GM10266 (cell line): Measurements from ENCODE around the gene CACNB2.
"Not testable (repeated sequence)": the region's sequence is repeated elsewhere in the genome, so short reads cannot be mapped to it uniquely, and the experiment has no call there.

Experiments used
- DNase-seq: peaks from one replicate; pipeline ENCODE4 v3.0.0; 2012; ENCODE audit errors: extremely low spot score
- TF ChIP-seq, protein P1 (sequence below): IDR thresholded peaks from 2 replicates; pipeline ENCODE4 v1.5.1; 2012; ENCODE audit warnings: mild to moderate bottlenecking, low read depth; ENCODE audit not compliant: control insufficient read depth, insufficient read depth; ENCODE audit errors: missing control alignments

The CACNB2 gene

DNA sequence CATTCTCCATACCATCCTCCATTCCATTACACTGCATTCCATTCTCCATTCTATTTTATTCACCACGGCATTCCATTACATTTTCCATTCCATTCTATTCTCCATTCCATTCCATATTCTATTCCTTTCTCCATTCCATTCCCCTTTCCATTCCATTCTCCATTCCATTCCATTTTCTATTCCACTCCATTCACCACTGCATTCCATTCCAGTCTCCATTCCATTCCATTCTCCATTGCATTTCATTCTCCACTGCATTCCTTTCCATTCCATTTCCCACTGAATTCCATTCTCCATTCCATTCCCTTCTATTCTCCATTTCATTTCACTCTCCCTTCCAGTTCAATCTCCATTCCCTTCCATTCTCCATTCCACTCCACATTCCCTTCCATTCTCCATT is 431.6 kb downstream of the CACNB2 start:
- TF ChIP-seq, protein P1, sequence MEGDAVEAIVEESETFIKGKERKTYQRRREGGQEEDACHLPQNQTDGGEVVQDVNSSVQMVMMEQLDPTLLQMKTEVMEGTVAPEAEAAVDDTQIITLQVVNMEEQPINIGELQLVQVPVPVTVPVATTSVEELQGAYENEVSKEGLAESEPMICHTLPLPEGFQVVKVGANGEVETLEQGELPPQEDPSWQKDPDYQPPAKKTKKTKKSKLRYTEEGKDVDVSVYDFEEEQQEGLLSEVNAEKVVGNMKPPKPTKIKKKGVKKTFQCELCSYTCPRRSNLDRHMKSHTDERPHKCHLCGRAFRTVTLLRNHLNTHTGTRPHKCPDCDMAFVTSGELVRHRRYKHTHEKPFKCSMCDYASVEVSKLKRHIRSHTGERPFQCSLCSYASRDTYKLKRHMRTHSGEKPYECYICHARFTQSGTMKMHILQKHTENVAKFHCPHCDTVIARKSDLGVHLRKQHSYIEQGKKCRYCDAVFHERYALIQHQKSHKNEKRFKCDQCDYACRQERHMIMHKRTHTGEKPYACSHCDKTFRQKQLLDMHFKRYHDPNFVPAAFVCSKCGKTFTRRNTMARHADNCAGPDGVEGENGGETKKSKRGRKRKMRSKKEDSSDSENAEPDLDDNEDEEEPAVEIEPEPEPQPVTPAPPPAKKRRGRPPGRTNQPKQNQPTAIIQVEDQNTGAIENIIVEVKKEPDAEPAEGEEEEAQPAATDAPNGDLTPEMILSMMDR = no peak
- no peak for DNase-seq

DNA sequence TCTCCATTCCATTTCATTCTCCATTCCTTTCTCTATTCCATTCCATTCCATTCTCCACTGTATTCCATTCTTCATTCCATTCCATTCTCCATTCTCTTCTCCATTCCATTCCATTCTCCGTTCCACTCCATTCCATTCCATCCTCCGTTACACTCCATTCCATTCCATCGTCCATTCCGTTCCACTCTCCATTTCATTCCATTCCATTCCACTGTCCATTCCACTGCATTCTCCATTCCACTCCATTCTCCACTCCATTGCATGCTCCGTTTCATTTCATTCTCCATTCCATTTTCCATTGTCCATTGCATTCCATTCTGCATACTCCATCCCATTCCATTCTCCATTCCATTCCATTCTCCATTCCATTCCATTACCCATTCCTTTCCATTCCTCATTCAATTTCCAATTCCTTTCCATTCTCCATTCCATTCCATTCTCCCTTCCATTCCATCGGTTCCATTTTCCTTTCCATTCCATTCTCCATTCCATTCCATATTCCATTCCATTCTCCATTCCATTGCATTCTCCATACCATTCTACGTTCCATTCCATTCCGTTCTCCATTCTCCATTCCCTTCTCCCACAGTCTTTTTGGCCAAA is 432.8 kb downstream of the CACNB2 start:
- TF ChIP-seq, protein P1 = no peak

DNA sequence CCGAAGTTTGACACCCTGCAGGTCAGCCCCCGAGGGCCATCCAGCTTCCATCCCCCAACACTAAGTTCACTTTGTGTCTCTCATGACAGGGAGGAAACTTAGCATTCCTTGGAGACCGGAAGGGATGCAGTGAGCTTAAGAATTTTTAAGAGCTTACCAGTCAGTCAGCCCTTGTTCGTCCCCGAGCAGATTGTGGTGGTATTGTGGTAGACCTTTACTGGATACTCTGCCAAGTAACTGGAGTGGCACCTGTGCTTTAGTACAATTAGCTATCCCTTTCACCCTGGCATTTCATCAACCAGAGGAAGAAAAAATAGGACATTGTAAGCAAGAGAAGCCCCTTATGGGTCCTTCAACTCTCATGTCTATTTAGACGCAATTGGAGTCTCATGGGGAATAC is 436.4 kb downstream of the CACNB2 start:
- TF ChIP-seq, protein P1 = no peak
- DNase-seq = no peak

More for the DNA sequence above, 432.8 kb downstream of the CACNB2 start:
- DNase-seq = no peak

DNA sequence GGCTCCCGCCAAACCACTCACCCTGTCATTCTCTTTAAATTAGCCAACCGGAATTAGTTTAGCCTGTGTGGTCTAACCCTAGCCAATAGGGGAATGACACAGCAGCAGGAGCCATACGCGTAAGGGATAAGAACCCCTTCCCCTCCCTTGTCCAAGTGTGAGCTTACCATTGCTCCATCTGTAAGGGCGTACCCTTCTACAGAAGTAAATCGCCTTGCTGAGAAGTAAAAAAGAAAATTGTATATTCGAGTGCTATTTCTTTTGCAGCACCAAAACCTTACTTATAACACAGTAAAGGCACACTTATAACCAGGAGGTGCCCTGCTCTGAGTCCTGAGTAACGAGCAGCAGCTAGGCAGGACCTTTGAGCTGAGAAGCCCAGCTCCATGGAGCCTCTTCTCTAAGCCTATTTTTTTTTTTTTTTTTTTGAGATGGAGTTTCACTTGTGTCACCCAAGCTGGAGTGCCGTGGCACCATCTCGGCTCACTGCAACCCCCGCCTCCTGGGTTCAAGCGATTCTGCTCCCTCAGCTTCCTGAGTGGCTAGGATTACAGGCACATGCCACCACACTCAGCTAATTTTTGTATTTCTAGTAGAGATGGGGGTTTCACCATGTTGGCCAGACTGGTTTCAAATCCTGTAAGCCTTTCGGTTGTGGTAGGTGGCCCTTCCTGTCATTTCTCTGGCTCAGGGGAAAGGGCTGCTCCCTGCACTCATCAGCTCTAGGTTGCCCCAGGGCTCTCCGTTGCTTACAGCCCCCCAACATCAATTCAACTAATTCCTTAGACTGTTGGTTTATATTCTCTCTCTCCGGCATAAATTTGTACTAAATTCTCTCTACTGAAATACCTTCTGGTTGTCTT is 437.8 kb downstream of the CACNB2 start:
- DNase-seq = no peak
- TF ChIP-seq, protein P1 = no peak

DNA sequence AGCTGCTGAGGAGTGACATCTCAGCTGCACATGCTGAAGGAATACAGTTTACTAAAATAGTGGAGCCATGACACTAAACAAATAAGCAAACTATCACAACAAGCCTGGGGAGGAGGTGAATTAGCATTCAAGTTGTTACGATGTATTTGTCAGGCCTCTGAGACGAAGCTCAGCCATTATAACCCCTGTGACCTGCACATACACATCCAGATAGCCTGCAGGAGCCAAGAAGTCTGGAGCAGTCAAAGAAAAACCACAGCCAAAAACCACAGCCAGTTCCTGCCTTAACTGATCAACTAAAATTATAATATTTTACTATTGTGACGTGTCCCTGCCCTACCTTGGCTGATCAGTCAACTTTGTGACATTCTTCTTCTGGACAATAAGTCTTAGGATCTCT is 442.6 kb downstream of the CACNB2 start:
- no peak for DNase-seq
- TF ChIP-seq, protein P1 = no peak

DNA sequence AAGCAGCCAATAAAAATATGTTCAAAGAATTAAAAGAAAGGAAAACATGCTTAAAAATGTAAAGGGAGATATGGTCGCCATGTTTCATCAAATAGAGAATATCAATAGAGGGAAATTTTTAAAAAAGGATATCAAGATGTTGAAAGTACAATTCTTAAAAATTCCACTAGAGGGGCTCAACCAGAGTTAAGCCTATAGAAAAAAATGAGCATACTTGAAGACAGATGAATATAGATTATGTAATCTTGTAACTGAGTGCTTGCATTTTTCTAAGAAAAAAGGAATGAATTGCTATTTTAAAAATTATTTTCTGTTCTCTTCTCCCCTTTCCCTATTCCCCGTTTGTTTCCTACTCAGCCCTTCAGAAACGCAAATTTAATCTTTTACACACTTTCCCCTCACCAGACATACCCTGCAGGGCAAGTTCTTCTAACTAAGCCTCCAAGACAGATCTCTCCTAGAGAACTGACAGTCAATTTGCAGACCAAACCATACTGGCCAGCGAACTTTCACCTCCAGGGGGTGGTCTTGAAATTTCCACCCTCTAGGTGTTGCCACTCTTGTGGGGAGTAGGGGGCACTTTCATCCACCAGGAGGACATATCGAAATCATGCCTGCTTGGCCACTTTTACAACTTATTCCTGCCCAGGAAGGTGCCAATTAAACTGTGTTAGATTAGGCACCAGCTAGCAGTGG is 443.5 kb downstream of the CACNB2 start:
- no peak for DNase-seq
- TF ChIP-seq, protein P1 = no peak

DNA sequence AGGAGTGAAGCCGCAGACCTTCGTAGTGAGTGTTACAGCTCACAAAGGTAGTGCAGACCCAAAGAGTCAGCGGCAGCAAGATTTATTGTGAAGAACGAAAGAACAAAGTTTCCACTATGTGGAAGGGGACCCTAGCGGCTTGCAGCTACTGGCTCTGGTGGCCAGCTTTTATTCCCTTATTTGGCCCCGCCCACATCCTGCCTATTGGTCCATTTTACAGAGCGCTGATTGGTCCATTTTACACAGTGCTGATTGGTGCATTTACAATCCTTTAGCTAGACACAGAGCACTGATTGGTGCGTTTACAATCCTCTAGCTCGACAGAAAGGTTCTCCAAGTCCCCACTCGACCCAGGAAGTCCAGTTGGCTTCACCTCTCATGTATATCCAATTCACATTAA is 446.4 kb downstream of the CACNB2 start:
- DNase-seq = not testable (repeated sequence)

DNA sequence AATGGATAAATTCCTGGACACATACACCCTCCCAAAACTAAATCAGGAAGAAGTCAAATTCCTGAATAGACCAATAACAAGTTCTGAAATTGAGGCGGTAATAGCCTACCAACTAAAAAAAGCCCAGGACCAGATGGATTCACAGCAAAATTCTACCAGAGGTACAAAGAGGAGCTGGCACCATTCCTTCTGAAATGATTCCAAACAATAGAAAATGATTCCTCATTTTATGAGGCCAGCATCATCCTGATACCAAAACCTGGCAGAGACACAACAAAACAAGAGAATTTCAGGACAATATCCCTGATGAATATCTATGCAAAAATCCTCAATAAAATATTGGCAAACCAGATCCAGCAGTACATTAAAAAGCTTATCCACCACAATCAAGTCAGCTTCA is 450.9 kb downstream of the CACNB2 start:
- DNase-seq = not testable (repeated sequence)
